Muscle layer of colon (tissue), 2 donors: ENCODE data around the gene FAM174C.

Source experiments
- H3K27ac ChIP-seq: one replicate; pipeline ENCODE4 v1.7.0; 2013; ENCODE audit warnings: low read depth, mild to moderate bottlenecking, low read length, moderate library complexity
- H3K27me3 ChIP-seq, 2 donors: one replicate each; pipeline ENCODE4 v1.7.0; 2013; ENCODE audit warnings: low read length in 2 of 2, mild to moderate bottlenecking in 2 of 2; ENCODE audit not compliant: insufficient read depth in 2 of 2, control insufficient read depth in 1 of 2
- H3K36me3 ChIP-seq: one replicate; pipeline ENCODE4 v1.7.0; 2013; ENCODE audit warnings: mild to moderate bottlenecking, low read length; ENCODE audit not compliant: insufficient read depth
- H3K4me1 ChIP-seq: one replicate; pipeline ENCODE4 v1.7.0; 2013; ENCODE audit warnings: mild to moderate bottlenecking, low read length; ENCODE audit not compliant: insufficient read depth
- H3K4me3 ChIP-seq, 2 donors: one replicate each; pipeline ENCODE4 v1.7.0; 2013; ENCODE audit warnings: low read length in 2 of 2, low read depth in 1 of 2, mild to moderate bottlenecking in 1 of 2, moderate library complexity in 1 of 2
- H3K9ac ChIP-seq: one replicate; pipeline ENCODE4 v1.7.0; 2013; ENCODE audit warnings: low read length
- H3K9me3 ChIP-seq: one replicate; pipeline ENCODE4 v1.7.0; 2013; ENCODE audit warnings: mild to moderate bottlenecking, low read length
- donor health status: abdominal sarcoma.
- donor health status: Adenocarcinoma of cecum.

FAM174C gene

GRCh38 chr19:1254530-1255185 is 20.7 kb upstream of the FAM174C start:
- Histone ChIP-seq H3K9me3 (no peaks in the 10 kb centered on the region), H3K27me3 (no peaks in the 10 kb centered on the region), H3K4me1 (peaks cover 24% of the 10 kb centered on the region), H3K4me3 (no peak overlapping the region), H3K27ac (peak overlapping the region; percentile 100), H3K36me3 (peaks cover 39% of the 10 kb centered on the region), H3K9ac (peak overlapping the region; percentile 33)

GRCh38 chr19:1255186-1256161 is 19.9 kb upstream of the FAM174C start:
- Histone ChIP-seq H3K27me3 (no peaks in the 10 kb centered on the region), H3K9ac (no peak overlapping the region), H3K36me3 (peaks cover 39% of the 10 kb centered on the region), H3K4me1 (peaks cover 32% of the 10 kb centered on the region), H3K4me3 (no peak overlapping the region), H3K9me3 (no peaks in the 10 kb centered on the region), H3K27ac (peak overlapping the region; percentile 100)

- H3K9ac ChIP-seq: no peak overlapping the region
- H3K27me3 ChIP-seq: no peaks in the 10 kb centered on the region
- H3K4me1 ChIP-seq: peaks cover 42% of the 10 kb centered on the region
- no peak overlapping the region for H3K4me3 ChIP-seq
- no peaks in the 10 kb centered on the region for H3K9me3 ChIP-seq
- peaks cover 39% of the 10 kb centered on the region for H3K36me3 ChIP-seq
- H3K27ac ChIP-seq: no peak overlapping the region
These were observed 18.5 kb upstream of the FAM174C start for GRCh38 chr19:1256646-1257474.

GRCh38 chr19:1257475-1258162 is 17.7 kb upstream of the FAM174C start:
- Histone ChIP-seq H3K27ac (peak overlapping the region; percentile 90), H3K4me3 (no peak overlapping the region), H3K9ac (no peak overlapping the region), H3K9me3 (no peaks in the 10 kb centered on the region), H3K36me3 (peaks cover 39% of the 10 kb centered on the region), H3K27me3 (no peaks in the 10 kb centered on the region), H3K4me1 (peaks cover 49% of the 10 kb centered on the region)

GRCh38 chr19:1258163-1258492 is 17.2 kb upstream of the FAM174C start:
- H3K4me1 ChIP-seq: peaks cover 51% of the 10 kb centered on the region
- H3K9ac ChIP-seq: no peak overlapping the region
- H3K4me3 ChIP-seq: no peak overlapping the region
- no peaks in the 10 kb centered on the region for H3K27me3 ChIP-seq
- H3K36me3 ChIP-seq: peaks cover 39% of the 10 kb centered on the region
- H3K9me3 ChIP-seq: no peaks in the 10 kb centered on the region
- H3K27ac ChIP-seq: peak overlapping the region; percentile 90

GRCh38 chr19:1258707-1259205 is 16.6 kb upstream of the FAM174C start:
- H3K27ac ChIP-seq: peak overlapping the region; percentile 90
- no peak overlapping the region for H3K9ac ChIP-seq
- peaks cover 39% of the 10 kb centered on the region for H3K36me3 ChIP-seq
- H3K27me3 ChIP-seq: no peaks in the 10 kb centered on the region
- peaks cover 47% of the 10 kb centered on the region for H3K4me1 ChIP-seq
- H3K4me3 ChIP-seq: no peak overlapping the region
- H3K9me3 ChIP-seq: no peaks in the 10 kb centered on the region

GRCh38 chr19:1259206-1259875 is 16.0 kb upstream of the FAM174C start:
- Histone ChIP-seq H3K4me3 (no peak overlapping the region), H3K27ac (peak overlapping the region; percentile 90), H3K9ac (no peak overlapping the region), H3K27me3 (no peaks in the 10 kb centered on the region), H3K9me3 (no peaks in the 10 kb centered on the region), H3K36me3 (peaks cover 36% of the 10 kb centered on the region), H3K4me1 (peaks cover 41% of the 10 kb centered on the region)

- Histone ChIP-seq H3K4me3 (no peak overlapping the region), H3K27me3 (no peaks in the 10 kb centered on the region), H3K36me3 (peaks cover 28% of the 10 kb centered on the region), H3K9ac (no peak overlapping the region), H3K9me3 (no peaks in the 10 kb centered on the region), H3K27ac (peak overlapping the region; percentile 90), H3K4me1 (peaks cover 34% of the 10 kb centered on the region)
These were observed 15.2 kb upstream of the FAM174C start for GRCh38 chr19:1259876-1260748.

- Histone ChIP-seq H3K4me1 (peaks cover 37% of the 10 kb centered on the region), H3K4me3 (peak overlapping the region; percentile 55 to 67)
These were observed 14.4 kb upstream of the FAM174C start for GRCh38 chr19:1260749-1261537.

More at GRCh38 chr19:1260749-1261537, 14.4 kb upstream of the FAM174C start:
- no peaks in the 10 kb centered on the region for H3K27me3 ChIP-seq
- H3K9me3 ChIP-seq: no peaks in the 10 kb centered on the region
- peak overlapping the region; percentile 63 for H3K9ac ChIP-seq
- H3K36me3 ChIP-seq: peaks cover 20% of the 10 kb centered on the region
- H3K27ac ChIP-seq: peak overlapping the region; percentile 90
